OCI-LY1 (cell line): ENCODE measurements around the gene TMC7.

Experiments used
- EZH2 ChIP-seq: fragments of 200-600 bp; sonication (generic), shearing (Covaris generic); IDR thresholded peaks from 2 replicates; pipeline ENCODE4 v1.8.0; 2017; ENCODE audit warnings: borderline replicate concordance, mixed run types, mild to moderate bottlenecking, antibody characterized with exemption, low read length, moderate library complexity, mixed read lengths
- TF ChIP-seq, protein P1 (sequence below): fragments of 200-600 bp; sonication (generic), shearing (Covaris generic); IDR thresholded peaks from 2 replicates; pipeline ENCODE4 v1.5.1; 2017; ENCODE audit warnings: mild to moderate bottlenecking, antibody characterized with exemption, low read length, moderate library complexity, mixed read lengths

DNA sequence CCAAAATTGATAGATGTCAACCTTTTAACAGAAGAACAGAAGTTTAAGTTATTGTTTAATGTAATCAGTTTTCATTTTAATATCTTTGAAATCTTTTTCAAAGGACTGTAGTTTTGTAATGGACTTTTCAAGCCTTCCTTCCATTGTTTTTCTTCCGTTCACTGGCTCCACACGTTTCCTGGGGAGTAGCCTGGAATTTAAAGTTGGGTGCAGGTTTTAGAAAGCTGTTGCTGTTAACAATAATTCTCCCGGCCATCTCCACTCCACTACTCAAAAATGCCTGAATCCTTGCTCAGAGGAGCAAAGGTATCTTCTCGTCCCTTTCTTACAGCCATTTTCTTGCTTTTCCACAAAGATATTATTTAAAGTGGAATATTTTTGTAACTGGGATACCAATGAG lies 79.0 kb downstream of the TMC7 start:
- TF ChIP-seq, protein P1, sequence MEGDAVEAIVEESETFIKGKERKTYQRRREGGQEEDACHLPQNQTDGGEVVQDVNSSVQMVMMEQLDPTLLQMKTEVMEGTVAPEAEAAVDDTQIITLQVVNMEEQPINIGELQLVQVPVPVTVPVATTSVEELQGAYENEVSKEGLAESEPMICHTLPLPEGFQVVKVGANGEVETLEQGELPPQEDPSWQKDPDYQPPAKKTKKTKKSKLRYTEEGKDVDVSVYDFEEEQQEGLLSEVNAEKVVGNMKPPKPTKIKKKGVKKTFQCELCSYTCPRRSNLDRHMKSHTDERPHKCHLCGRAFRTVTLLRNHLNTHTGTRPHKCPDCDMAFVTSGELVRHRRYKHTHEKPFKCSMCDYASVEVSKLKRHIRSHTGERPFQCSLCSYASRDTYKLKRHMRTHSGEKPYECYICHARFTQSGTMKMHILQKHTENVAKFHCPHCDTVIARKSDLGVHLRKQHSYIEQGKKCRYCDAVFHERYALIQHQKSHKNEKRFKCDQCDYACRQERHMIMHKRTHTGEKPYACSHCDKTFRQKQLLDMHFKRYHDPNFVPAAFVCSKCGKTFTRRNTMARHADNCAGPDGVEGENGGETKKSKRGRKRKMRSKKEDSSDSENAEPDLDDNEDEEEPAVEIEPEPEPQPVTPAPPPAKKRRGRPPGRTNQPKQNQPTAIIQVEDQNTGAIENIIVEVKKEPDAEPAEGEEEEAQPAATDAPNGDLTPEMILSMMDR = no peak
- no peak for TF ChIP-seq EZH2
